ENCODE data around the gene SH2B3.

- TF ChIP-seq CTCF (IDR thresholded peaks at IDR 0.05; ENCODE audit: poor library complexity, severe bottlenecking): no peak
- TF ChIP-seq EP300 (conservative IDR thresholded peaks at IDR 0.05; ENCODE audit: poor library complexity, severe bottlenecking): no peak
- no peak for TF ChIP-seq EZH2 (IDR thresholded peaks at IDR 0.05; ENCODE audit: borderline replicate concordance, insufficient read depth, low read length, poor library complexity, severe bottlenecking)
- no peak for TF ChIP-seq MXI1 (conservative IDR thresholded peaks at IDR 0.05; ENCODE audit: poor library complexity, severe bottlenecking)
- TF ChIP-seq SMC3 (conservative IDR thresholded peaks at IDR 0.05; ENCODE audit: poor library complexity): no peak
- TF ChIP-seq TAF1 (IDR thresholded peaks at IDR 0.05; ENCODE audit: low read depth): no peak
- no peak for TF ChIP-seq POLR2AphosphoS5 (IDR thresholded peaks at IDR 0.05)
Observed at GRCh38 chr12:111359914-111360276, 45.8 kb upstream of the SH2B3 start.

Data from neural cell (in vitro differentiated cells).